B cell (primary cell): Measurements from ENCODE around the gene BTBD17. TPM values are rescaled to one million over a fixed set of nuclear protein-coding genes. Genes with fewer than 3 reads are reported as not detected.

Source experiments
- ATAC-seq: fragments of 200-7000 bp; cut with Tn5 transposase; one replicate; pipeline ENCODE4 v1.10.0; 2021; ENCODE audit warnings: low read depth, mild to moderate bottlenecking, moderate number of reproducible peaks, moderate library complexity
- CTCF ChIA-PET: fragments of 350-600 bp; sonication (Branson Sonifier 250); formaldehyde crosslinking; loops from one replicate; lab custom pipeline; 2021; ENCODE audit warnings: antibody characterized with exemption, inconsistent platforms; lab: Charles Lee
- POLR2A ChIA-PET: fragments of 350-600 bp; sonication (Branson Sonifier 250); formaldehyde crosslinking; loops from one replicate; lab custom pipeline; 2021; ENCODE audit warnings: antibody characterized with exemption; lab: Charles Lee
- DNase-seq: peaks from one replicate; pipeline ENCODE4 v3.0.0; 2013
- H2AFZ ChIP-seq: 2 replicates; pipeline ENCODE4 v1.6.1; 2012; ENCODE audit warnings: mild to moderate bottlenecking, low read depth, low read length; ENCODE audit not compliant: insufficient read depth, poor library complexity, severe bottlenecking
- H3K27ac ChIP-seq, 2 donors: 1 replicate in 1 of 2; 2 replicates in 1 of 2; pipeline ENCODE4 v1.5.1; 2012 to 2013; ENCODE audit warnings: low read length in 2 of 2, mild to moderate bottlenecking in 2 of 2, moderate library complexity in 1 of 2
- H3K27me3 ChIP-seq, 4 experiments: fragments of 200-600 bp in 1 of 4; sonication (generic) in 1 of 4; replicated peaks in 1 of 4; 1 replicate in 2 of 4; 2 replicates in 2 of 4; pipeline versions ENCODE4 v1.6.1 to v1.7.0; 2013 to 2016; ENCODE audit warnings: low read length in 3 of 4, mild to moderate bottlenecking in 2 of 4, mixed read lengths in 1 of 4, moderate library complexity in 1 of 4; ENCODE audit not compliant: insufficient read depth in 4 of 4, control insufficient read depth in 3 of 4; ENCODE audit errors: control extremely low read depth in 1 of 4
- H3K36me3 ChIP-seq, 2 experiments: replicated peaks in 1 of 2; 1 replicate in 1 of 2; 2 replicates in 1 of 2; pipeline versions ENCODE4 v1.6.1 to v1.7.1; 2013; ENCODE audit warnings: low read length in 1 of 2; ENCODE audit not compliant: insufficient read depth in 2 of 2, control insufficient read depth in 1 of 2; ENCODE audit errors: control extremely low read depth in 1 of 2, extremely low read depth in 1 of 2
- H3K4me1 ChIP-seq, 2 donors: fragments of 200-600 bp in 1 of 2; sonication (generic) in 1 of 2; 1 replicate in 1 of 2; 2 replicates in 1 of 2; pipeline versions ENCODE4 v1.5.1 to v1.6.1; 2013 to 2017; ENCODE audit warnings: low read length in 2 of 2; ENCODE audit not compliant: control insufficient read depth in 2 of 2, insufficient read depth in 2 of 2
- H3K4me2 ChIP-seq: replicated peaks from 2 replicates; pipeline ENCODE3; 2012; ENCODE audit warnings: mild to moderate bottlenecking, low read depth, low read length; ENCODE audit not compliant: poor library complexity, severe bottlenecking
- H3K4me3 ChIP-seq, 5 experiments: fragments of 200-600 bp in 1 of 5; sonication (generic) in 1 of 5; 1 replicate in 3 of 5; 2 replicates in 2 of 5; pipeline versions ENCODE4 v1.5.1 to v1.7.0; 2011 to 2016; ENCODE audit warnings: low read length in 4 of 5, mild to moderate bottlenecking in 4 of 5, low read depth in 2 of 5, control low read depth in 1 of 5, moderate library complexity in 1 of 5; ENCODE audit not compliant: insufficient read depth in 1 of 5; ENCODE audit errors: control extremely low read depth in 1 of 5, extremely low read depth in 1 of 5
- H3K79me2 ChIP-seq: fragments of 200-600 bp; sonication (generic); one replicate; pipeline ENCODE4 v1.6.0; 2016; ENCODE audit warnings: low read length; ENCODE audit not compliant: control insufficient read depth, insufficient read depth
- H3K9ac ChIP-seq: fragments of 200-600 bp; sonication (generic); 2 replicates; pipeline ENCODE4 v1.6.1; 2017; ENCODE audit warnings: mild to moderate bottlenecking, low read length, moderate library complexity
- H3K9me3 ChIP-seq, 3 donors: one replicate each; pipeline versions ENCODE4 v1.6.1 to v1.7.1; 2013; ENCODE audit warnings: low read length in 2 of 3; ENCODE audit not compliant: control insufficient read depth in 2 of 3, insufficient read depth in 1 of 3; ENCODE audit errors: control extremely low read depth in 1 of 3
- H4K20me1 ChIP-seq: 2 replicates; pipeline ENCODE4 v1.6.0; 2012; ENCODE audit warnings: mild to moderate bottlenecking, low read length; ENCODE audit not compliant: insufficient read depth, control insufficient read depth, poor library complexity, severe bottlenecking
- H3K27ac Mint-ChIP-seq: one replicate; pipeline ENCODE4 v1.8.0; 2021; ENCODE audit warnings: mixed read lengths
- H3K27me3 Mint-ChIP-seq: one replicate; pipeline ENCODE4 v1.8.0; 2021; ENCODE audit warnings: mixed read lengths
- H3K4me1 Mint-ChIP-seq: one replicate; pipeline ENCODE4 v1.8.0; 2021; ENCODE audit warnings: mixed read lengths
- H3K4me3 Mint-ChIP-seq: one replicate; pipeline ENCODE4 v1.8.0; 2021; ENCODE audit warnings: mixed read lengths
- H3K9me3 Mint-ChIP-seq: one replicate; pipeline ENCODE4 v1.8.0; 2022; ENCODE audit warnings: mixed read lengths; ENCODE audit not compliant: insufficient read depth
- EZH2 ChIP-seq: IDR thresholded peaks from 2 replicates; pipeline ENCODE4 v1.6.1; 2012; ENCODE audit warnings: borderline replicate concordance, low read depth, mild to moderate bottlenecking, moderate library complexity, low read length; ENCODE audit not compliant: insufficient read depth, poor library complexity, severe bottlenecking
- WGBS: methylation state at CpG from one replicate; pipeline ENCODE4 v1.1.5; 2013; ENCODE audit warnings: missing lambda C conversion rate; ENCODE audit not compliant: insufficient coverage; 5-methylcytosine and 5-hydroxymethylcytosine counted together
- intact Hi-C: fragments of 100-400 bp; cut with micrococcal nuclease; formaldehyde crosslinking; loops from one replicate; pipeline ENCODE4 v1.10.0; 2022
- polyA plus RNA-seq: library from polyadenylated mRNA; depleted of rRNA; stranded (reverse); fragments of >200 nt; gene quantifications from 2 replicates; pipeline ENCODE4 v1.2.3, GENCODE V29; 2012
- total RNA-seq, 2 donors: library from RNA; stranded (reverse); fragments of 120-200 nt in 1 of 2; gene quantifications; 1 replicate in 1 of 2; 2 replicates in 1 of 2; pipeline versions ENCODE4 v1.2.3 to v1.2.4, GENCODE V29; 2013 to 2022
- TF ChIP-seq, protein P1 (sequence below): fragments of 200-600 bp; IDR thresholded peaks from one replicate; pipeline ENCODE4 v1.8.0; 2022; ENCODE audit warnings: antibody characterized with exemption, mild to moderate bottlenecking

BTBD17 gene
- total and polyA plus RNA-seq, 2 donors (not counting 1 experiment from before 2014, with no cell fraction given): not detected

DNA sequence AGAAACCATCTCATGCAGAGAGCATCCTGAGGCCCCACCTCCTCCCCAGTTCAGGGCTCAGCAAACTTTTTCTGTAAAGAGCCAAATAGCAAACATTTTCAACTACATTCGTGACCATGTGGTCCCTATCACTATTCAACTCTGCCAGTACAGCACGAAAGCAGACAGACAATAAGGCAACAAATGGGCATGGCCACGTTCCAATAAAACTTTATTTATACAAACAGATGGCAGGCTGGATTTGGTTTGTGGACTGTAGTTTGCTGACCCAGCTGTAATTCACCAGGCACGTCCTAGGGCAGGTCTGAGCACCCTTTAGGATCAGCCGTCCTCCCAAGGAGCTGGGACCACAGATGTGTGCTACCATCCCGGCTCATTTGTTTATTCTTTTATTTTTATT is 43.1 kb upstream of the BTBD17 start:
- DNase-seq (no peak), ATAC-seq (no peak)
- H3K4me1 ChIP-seq: no peaks in the 10 kb centered on the region
- no peak overlapping the region for H3K4me2 ChIP-seq
- Mint-ChIP-seq H3K27me3 (peaks cover 7% of the 10 kb centered on the region), H3K4me1 (no peaks in the 10 kb centered on the region), H3K27ac (no peak overlapping the region), H3K4me3 (no peak overlapping the region), H3K9me3 (no peaks in the 10 kb centered on the region)
- intact Hi-C loops: no loop called here
- WGBS: 80% methylated on average over 1 of the region's 6 CpGs
- ChIA-PET POLR2A (no interaction called here), CTCF (no interaction called here)
- H3K9ac ChIP-seq: no peak overlapping the region
- no peak for TF ChIP-seq EZH2
- TF ChIP-seq, protein P1, sequence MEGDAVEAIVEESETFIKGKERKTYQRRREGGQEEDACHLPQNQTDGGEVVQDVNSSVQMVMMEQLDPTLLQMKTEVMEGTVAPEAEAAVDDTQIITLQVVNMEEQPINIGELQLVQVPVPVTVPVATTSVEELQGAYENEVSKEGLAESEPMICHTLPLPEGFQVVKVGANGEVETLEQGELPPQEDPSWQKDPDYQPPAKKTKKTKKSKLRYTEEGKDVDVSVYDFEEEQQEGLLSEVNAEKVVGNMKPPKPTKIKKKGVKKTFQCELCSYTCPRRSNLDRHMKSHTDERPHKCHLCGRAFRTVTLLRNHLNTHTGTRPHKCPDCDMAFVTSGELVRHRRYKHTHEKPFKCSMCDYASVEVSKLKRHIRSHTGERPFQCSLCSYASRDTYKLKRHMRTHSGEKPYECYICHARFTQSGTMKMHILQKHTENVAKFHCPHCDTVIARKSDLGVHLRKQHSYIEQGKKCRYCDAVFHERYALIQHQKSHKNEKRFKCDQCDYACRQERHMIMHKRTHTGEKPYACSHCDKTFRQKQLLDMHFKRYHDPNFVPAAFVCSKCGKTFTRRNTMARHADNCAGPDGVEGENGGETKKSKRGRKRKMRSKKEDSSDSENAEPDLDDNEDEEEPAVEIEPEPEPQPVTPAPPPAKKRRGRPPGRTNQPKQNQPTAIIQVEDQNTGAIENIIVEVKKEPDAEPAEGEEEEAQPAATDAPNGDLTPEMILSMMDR: no peak
- no peaks in the 10 kb centered on the region for H3K9me3 ChIP-seq
- no peaks in the 10 kb centered on the region for H3K27me3 ChIP-seq
- H3K27ac ChIP-seq: no peak overlapping the region
- no peaks in the 10 kb centered on the region for H3K79me2 ChIP-seq
- H4K20me1 ChIP-seq: no peaks in the 10 kb centered on the region
- no peak overlapping the region for H3K4me3 ChIP-seq
- H2AFZ ChIP-seq: no peak overlapping the region
- no peaks in the 10 kb centered on the region for H3K36me3 ChIP-seq

DNA sequence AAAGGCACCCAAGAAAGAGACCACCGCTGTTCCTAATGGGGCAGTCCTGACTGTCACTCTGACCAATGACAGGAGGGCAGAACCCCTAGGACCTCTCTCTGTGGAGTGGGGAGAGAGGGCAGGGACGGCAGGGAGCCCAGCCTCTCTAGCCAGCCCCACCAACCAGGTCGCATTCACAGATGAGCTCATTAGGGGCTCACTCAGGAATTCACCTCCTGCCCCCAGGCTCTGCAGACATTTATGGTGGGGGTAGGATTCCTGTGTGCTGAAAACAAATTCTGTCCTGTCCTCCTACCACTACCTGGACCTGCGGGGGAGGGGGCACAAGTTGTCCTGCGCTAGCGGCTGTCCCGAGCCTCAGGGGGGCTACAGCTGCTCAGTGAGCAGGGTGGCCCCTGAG is 42.5 kb upstream of the BTBD17 start:
- no peak overlapping the region for H3K4me3 Mint-ChIP-seq
- H3K9me3 Mint-ChIP-seq: no peaks in the 10 kb centered on the region
- no peak overlapping the region for H3K4me2 ChIP-seq
- CTCF ChIA-PET: no interaction called here
- no peak overlapping the region for H3K27ac Mint-ChIP-seq
- no peak overlapping the region for H3K9ac ChIP-seq
- no peaks in the 10 kb centered on the region for H3K36me3 ChIP-seq
- POLR2A ChIA-PET: no interaction called here
- H3K27me3 Mint-ChIP-seq: peaks cover 12% of the 10 kb centered on the region
- H3K27me3 ChIP-seq: no peaks in the 10 kb centered on the region
- TF ChIP-seq EZH2: no peak
- TF ChIP-seq, protein P1: no peak
- DNase-seq (no peak), ATAC-seq (no peak)
- no peaks in the 10 kb centered on the region for H4K20me1 ChIP-seq
- H3K27ac ChIP-seq: no peak overlapping the region
- no peaks in the 10 kb centered on the region for H3K4me1 Mint-ChIP-seq
- H3K9me3 ChIP-seq: no peaks in the 10 kb centered on the region
- no peaks in the 10 kb centered on the region for H3K4me1 ChIP-seq
- WGBS: 96% methylated on average over 4 of the region's 7 CpGs
- no peak overlapping the region for H3K4me3 ChIP-seq
- intact Hi-C loops: no loop called here
- no peaks in the 10 kb centered on the region for H3K79me2 ChIP-seq
- H2AFZ ChIP-seq: no peak overlapping the region
